Choroid plexus epithelial cell (primary cell): ENCODE measurements around the gene C19orf73.
"Not testable (repeated sequence)": the region's sequence is repeated elsewhere in the genome, so short reads cannot be mapped to it uniquely, and the experiment has no call there.

Experiments
- DNase-seq: peaks from one replicate; pipeline ENCODE4 v3.0.0-alpha.2; 2010; ENCODE audit warnings: low read depth
- H3K4me3 ChIP-seq: 2 replicates; pipeline ENCODE4 v1.5.1; 2011; ENCODE audit warnings: low read depth, mild to moderate bottlenecking, control low read depth, low read length, moderate library complexity
- CTCF ChIP-seq: conservative IDR thresholded peaks from 2 replicates; pipeline ENCODE4 v1.5.1; 2011; ENCODE audit warnings: low read depth, mild to moderate bottlenecking, control low read depth, inconsistent platforms, low read length, moderate library complexity

The C19orf73 gene

GRCh38 chr19:49148044-49148682, 29.2 kb upstream of the C19orf73 start:
- no peak for DNase-seq
- TF ChIP-seq CTCF = no peak
- H3K4me3 ChIP-seq = no peak overlapping the region

- not testable (repeated sequence) for DNase-seq, H3K4me3 ChIP-seq
Measured at GRCh38 chr19:49146408-49146770, 27.4 kb upstream of the C19orf73 start.

- peak; percentile 86 for DNase-seq
- TF ChIP-seq CTCF = peak; percentile 85
- peak overlapping the region; percentile 54 for H3K4me3 ChIP-seq
Measured at GRCh38 chr19:49145573-49146407, 26.8 kb upstream of the C19orf73 start.

GRCh38 chr19:49142866-49143335, 24.0 kb upstream of the C19orf73 start:
- DNase-seq = peak; percentile 93
- TF ChIP-seq CTCF = no peak
- H3K4me3 ChIP-seq = peak overlapping the region; percentile 69

- no peak overlapping the region for H3K4me3 ChIP-seq
- DNase-seq = no peak
- TF ChIP-seq CTCF = no peak
Measured at GRCh38 chr19:49141352-49141751, 22.4 kb upstream of the C19orf73 start.

- TF ChIP-seq CTCF = no peak
- DNase-seq = no peak
- H3K4me3 ChIP-seq = no peak overlapping the region
Measured at GRCh38 chr19:49140951-49141350, 22.0 kb upstream of the C19orf73 start.

GRCh38 chr19:49136771-49137171, 17.8 kb upstream of the C19orf73 start:
- no peak for TF ChIP-seq CTCF
- no peak overlapping the region for H3K4me3 ChIP-seq
- DNase-seq = no peak
